GM12874 (cell line): Measurements from ENCODE around the gene ESPNL.

ENCODE experiments used
- TF ChIP-seq, protein P1 (sequence below): IDR thresholded peaks from 2 replicates; pipeline ENCODE4 v1.5.1; 2011; ENCODE audit warnings: low read depth, mild to moderate bottlenecking, control low read depth, low read length, moderate library complexity; ENCODE audit not compliant: insufficient read depth

Gene ESPNL

DNA sequence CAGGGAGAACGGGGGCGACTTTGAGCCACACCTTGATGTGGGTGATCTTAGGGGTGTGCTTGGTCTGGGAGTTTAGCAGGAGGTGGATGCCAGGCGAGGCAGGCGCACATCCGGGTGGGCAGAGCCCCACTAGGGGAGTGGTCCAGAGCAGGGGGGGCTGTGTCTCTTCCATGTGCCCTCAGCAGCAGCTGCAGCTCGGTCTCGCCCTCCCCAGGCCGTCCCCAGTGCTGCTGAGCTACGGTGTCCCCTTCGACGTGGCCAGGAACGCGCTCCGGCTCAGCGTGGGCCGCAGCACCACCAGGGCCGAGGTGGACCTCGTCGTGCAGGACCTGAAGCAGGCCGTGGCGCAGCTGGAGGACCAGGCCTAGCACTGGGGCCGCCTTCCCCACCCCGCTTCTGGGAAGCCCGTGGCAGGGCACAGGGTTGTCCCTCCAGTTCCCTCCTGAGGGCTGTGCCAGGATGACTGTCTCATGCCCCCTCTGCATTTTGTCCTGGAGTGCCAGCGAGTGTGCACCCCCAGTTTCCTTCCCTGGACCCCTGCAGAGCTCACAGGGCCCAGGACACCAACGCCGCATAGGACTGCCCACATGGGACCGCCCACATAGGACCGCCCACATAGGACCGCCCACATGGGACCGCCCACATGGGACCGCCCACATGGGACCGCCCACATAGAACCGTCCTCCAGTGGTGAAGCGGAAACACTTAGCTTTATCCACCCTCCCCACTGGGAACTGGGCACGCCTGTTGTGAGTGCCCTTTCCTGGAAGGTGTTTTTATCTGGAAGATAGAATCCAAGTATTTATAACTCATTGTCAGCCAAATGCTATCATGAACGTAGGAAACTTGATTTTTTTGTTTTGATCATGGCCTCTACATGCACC, 1.9 kb upstream of the ESPNL start:
- TF ChIP-seq, protein P1, sequence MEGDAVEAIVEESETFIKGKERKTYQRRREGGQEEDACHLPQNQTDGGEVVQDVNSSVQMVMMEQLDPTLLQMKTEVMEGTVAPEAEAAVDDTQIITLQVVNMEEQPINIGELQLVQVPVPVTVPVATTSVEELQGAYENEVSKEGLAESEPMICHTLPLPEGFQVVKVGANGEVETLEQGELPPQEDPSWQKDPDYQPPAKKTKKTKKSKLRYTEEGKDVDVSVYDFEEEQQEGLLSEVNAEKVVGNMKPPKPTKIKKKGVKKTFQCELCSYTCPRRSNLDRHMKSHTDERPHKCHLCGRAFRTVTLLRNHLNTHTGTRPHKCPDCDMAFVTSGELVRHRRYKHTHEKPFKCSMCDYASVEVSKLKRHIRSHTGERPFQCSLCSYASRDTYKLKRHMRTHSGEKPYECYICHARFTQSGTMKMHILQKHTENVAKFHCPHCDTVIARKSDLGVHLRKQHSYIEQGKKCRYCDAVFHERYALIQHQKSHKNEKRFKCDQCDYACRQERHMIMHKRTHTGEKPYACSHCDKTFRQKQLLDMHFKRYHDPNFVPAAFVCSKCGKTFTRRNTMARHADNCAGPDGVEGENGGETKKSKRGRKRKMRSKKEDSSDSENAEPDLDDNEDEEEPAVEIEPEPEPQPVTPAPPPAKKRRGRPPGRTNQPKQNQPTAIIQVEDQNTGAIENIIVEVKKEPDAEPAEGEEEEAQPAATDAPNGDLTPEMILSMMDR, result no peak

DNA sequence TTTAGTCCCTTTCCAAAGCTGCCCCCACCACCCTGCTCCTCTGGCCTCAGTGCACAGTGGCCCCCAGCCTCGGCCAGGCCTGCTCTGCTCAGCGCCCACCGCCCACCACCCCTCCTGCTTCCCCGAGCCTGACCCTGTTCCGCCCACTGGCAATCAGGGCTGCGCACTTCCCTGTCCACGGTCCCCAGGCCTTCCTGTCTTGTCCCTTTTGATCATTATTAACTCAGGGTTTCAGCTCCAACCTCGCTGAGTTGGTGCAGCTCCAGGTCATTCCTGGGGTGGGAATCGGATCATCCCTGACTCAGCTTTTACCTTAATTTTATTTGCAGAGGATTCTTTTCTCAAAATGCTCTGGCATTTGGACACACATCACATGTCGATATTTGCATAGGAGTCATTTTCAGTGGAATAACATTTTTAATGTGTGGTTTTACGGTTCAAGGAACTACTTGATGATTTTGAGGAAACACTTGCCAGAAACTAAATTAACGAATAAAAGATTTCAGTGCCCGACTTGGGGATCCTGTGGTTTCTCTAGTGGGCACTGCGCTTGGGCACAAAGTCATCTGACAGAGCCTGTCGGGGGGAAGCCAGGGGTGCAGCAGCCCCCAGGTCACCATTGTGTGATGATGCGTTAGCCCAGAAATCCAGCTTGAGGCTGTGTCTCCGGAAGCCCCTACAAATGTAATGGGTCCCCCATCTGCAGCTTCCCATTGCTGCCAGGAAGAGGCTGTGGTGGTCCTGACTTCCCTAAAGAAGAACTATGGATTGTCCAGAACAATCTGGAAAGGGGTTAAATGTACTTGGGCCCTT, 1.0 kb upstream of the ESPNL start:
- TF ChIP-seq, protein P1, result no peak

DNA sequence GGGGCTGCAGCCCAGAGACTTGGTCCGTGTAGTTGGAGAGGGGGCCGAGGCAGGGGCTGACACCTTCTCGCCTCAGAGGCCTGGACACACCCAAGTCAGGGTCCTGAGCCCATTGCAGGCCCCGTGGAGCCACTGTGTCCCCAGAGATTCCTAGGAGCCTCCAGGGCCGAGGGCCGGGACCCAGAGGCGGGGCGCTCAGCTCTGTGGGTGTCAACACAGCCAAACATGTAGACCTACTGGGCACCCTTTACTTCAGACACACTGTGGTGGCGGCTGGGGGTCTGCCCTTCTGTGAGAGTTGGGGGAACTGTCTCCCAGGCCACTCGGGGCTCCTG, 459 bp upstream of the ESPNL start:
- TF ChIP-seq, protein P1, result no peak

DNA sequence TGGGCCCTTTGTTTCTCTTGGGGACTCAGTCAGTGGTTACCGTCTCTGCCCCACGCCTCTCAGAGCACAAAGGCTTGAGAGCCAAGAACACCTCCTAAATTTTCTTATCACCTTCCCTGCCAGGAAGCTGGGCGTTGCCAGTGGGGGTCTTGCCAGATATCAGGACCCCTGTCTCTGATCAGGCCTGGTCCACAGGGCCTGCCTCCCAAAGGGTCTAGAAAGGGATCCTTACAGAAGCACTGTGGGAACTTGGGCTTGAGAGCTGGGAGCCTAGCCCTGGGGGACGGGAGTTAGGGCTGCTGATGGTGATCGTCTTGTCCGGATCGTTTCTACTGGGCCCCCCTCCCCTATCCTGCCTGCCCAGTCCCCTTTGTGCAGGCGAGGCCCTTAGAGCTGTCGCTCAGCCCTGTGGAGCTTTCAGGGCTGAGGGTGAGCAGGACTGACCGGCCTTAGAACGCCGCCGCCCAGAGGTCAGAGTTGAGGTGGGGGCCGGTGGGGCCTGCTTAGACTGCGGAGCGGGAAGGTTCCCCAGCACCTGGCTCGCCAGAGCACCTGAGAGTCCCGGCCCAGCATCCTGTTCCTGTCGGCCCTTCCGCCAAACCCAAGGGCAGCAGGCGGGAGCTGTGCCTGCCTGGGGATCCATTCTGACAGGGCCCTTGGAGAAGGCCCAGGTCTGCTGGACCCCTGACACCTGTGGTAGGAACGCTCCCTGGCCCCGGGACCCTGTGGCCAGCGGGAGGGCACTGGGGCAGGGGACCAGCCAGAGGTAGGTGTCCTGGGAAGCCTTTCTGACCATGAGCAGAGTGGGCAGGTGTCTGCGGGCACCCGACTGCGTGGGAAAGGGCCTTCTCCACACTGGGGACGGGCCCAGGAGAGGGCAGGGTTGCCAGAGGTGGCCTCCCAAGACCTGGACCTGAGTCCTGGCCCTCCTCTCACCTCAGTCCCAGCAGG, 956 bp downstream of the ESPNL start:
- TF ChIP-seq, protein P1, result no peak

DNA sequence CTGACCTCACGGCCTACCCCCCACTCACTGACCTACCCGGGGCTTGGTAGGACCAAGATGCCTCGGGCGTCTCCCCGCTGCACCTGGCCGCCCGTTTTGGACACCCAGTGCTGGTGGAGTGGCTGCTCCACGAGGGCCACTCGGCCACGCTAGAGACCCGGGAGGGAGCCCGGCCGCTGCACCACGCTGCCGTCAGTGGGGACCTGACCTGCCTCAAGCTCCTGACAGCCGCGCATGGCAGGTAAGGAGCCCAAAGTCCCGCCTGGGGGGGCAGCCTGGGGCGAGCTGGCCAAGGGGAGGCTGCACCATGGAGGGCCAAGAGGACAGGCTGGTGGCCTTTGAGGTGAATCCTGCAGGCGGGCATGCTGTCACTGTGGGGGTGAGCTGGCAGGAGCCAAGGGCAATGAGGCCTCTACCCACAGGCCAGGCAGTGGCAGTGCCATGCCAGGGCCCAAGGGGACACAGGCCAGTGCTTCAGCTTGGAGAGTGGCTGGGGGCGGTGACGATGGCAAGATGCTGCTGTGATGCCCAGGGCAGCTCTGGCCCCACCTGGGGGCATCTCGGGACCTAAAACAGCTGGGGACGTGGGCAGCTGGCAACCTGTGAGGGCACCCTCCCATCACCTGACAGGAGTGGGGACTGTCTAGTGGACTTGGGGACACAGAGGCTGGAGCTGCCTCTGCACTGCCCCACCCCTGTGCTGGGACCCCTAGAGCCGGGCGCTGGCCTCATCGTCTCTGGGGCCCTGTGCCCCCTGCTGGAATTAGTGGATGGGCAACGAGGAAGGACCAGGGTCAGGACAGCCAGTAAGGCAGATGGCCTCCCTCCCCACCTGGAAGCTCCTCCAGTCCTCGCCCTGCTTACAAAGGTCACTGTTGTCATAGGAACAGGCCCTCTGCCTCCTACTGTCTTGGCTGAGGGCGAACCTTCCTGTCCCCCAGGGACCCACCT, 2.0 kb downstream of the ESPNL start:
- TF ChIP-seq, protein P1, result no peak

DNA sequence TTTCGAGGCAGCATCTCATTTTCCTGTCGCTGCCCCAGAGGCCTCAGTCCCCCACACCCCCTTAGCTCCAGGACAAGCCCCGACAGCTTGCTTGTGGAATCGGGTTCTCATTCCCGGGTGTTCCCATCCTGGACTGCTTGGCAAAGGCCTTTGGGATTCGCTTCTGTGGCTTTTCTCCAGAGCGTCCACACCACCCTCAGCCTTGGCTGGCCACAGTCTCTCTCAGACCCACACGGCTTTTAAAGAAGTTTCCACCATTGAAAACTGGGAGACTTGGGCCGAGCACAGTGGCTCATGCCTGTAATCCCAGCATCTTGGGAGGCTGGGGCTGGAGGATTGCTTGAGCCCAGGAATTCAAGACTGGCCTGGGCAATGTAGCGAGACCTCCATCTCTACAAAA, 2.7 kb downstream of the ESPNL start:
- TF ChIP-seq, protein P1, result no peak
